Karpas-422 (cell line): ENCODE data around the gene TMEM138. TPM values are rescaled to one million over a fixed set of nuclear protein-coding genes. Genes with fewer than 3 reads are reported as not detected.

Experiments used
- DNase-seq: peaks from one replicate; pipeline ENCODE4 v3.0.0-alpha.2; 2015
- H2AFZ ChIP-seq: fragments of 200-600 bp; sonication (generic); 2 replicates; pipeline ENCODE4 v1.6.1; 2014; ENCODE audit warnings: antibody characterized with exemption, low read length, mixed read lengths
- H3K27ac ChIP-seq: fragments of 200-600 bp; sonication (generic); 2 replicates; pipeline ENCODE4 v1.5.1; 2014; ENCODE audit warnings: mild to moderate bottlenecking, low read length, moderate library complexity
- H3K27me3 ChIP-seq: fragments of 200-600 bp; sonication (generic); 2 replicates; pipeline ENCODE4 v1.6.1; 2014; ENCODE audit warnings: low read length, mixed read lengths
- H3K36me3 ChIP-seq: fragments of 200-600 bp; sonication (generic); 2 replicates; pipeline ENCODE4 v1.6.1; 2014; ENCODE audit warnings: low read length, mixed read lengths; ENCODE audit not compliant: insufficient read depth
- H3K4me1 ChIP-seq: fragments of 200-600 bp; sonication (generic); 2 replicates; pipeline ENCODE4 v1.6.1; 2014; ENCODE audit warnings: mild to moderate bottlenecking, low read length, mixed read lengths
- H3K4me2 ChIP-seq: fragments of 200-600 bp; sonication (generic); 2 replicates; pipeline ENCODE4 v1.6.1; 2014; ENCODE audit warnings: low read length, low read depth, mild to moderate bottlenecking; ENCODE audit not compliant: poor library complexity, severe bottlenecking
- H3K4me3 ChIP-seq: fragments of 200-600 bp; sonication (generic); 2 replicates; pipeline ENCODE4 v1.5.1; 2014; ENCODE audit warnings: mild to moderate bottlenecking, antibody characterized with exemption, low read length, mixed read lengths
- H3K79me2 ChIP-seq: fragments of 200-600 bp; sonication (generic); 2 replicates; pipeline ENCODE4 v1.6.1; 2014; ENCODE audit warnings: mild to moderate bottlenecking, low read length, mixed read lengths
- H3K9ac ChIP-seq: fragments of 200-600 bp; sonication (generic); 2 replicates; pipeline ENCODE4 v1.6.0; 2014; ENCODE audit warnings: low read length
- H3K9me2 ChIP-seq: fragments of 200-600 bp; sonication (generic), shearing (Covaris generic); replicated peaks from 2 replicates; pipeline ENCODE4 v1.6.0; 2014; ENCODE audit warnings: mild to moderate bottlenecking, low read length, moderate library complexity; ENCODE audit not compliant: insufficient read depth
- H3K9me3 ChIP-seq: fragments of 300-700, 200-600 bp; sonication (generic); 2 replicates; pipeline ENCODE4 v1.6.1; 2014; ENCODE audit warnings: low read length, mixed read lengths
- H4K20me1 ChIP-seq: fragments of 200-600 bp; sonication (generic); 2 replicates; pipeline ENCODE4 v1.6.1; 2014; ENCODE audit warnings: mild to moderate bottlenecking, antibody characterized with exemption, low read length, low read depth; ENCODE audit not compliant: insufficient read depth
- total RNA-seq: library from RNA; depleted of rRNA; stranded (reverse); fragments of >200 nt; shearing (Covaris generic); gene quantifications from 2 replicates; pipeline ENCODE4 v1.2.3, GENCODE V29; 2014; ENCODE audit warnings: low replicate concordance

TMEM138 gene
- total RNA-seq, 1 experiment from 2014 or later: 70.3 TPM

DNA sequence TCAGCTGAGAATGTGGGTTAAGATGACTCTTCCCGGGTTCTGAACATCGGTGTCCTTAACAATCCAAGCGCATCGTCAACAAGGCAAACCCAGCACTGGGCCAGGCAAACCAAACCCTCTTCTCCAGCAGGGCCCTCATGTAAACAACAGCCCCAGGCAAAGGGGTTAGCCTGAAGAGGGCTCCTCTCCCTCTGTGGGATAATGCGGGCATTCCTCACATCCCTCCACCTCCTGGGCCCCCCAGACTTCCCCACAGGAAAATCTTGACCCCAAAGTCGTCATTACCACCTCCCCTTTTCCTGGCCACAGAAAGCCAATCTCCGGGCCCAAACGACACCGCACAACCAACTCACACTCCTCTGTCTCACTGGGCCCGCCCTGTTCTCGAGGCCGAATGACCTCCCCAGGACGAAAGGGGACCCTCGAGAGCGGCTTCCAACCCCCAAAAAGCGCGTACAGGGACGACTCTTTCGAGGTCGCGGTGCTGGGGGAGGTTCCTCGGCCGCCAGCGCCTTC, 29.8 kb upstream of the TMEM138 start:
- DNase-seq: peak; percentile 59
- peak overlapping the region; percentile 94 for H3K9ac ChIP-seq
- no peaks in the 10 kb centered on the region for H3K9me3 ChIP-seq
- peak overlapping the region; percentile 53; the same call in 1 of the 2 replicates for H2AFZ ChIP-seq
- no peaks in the 10 kb centered on the region for H3K27me3 ChIP-seq
- peaks cover 72% of the 10 kb centered on the region for H3K79me2 ChIP-seq
- peak overlapping the region; percentile 41; the same call in 1 of the 2 replicates for H3K27ac ChIP-seq
- H3K9me2 ChIP-seq: no peaks in the 10 kb centered on the region
- H3K36me3 ChIP-seq: peaks cover 26% of the 10 kb centered on the region; the same call in 1 of the 2 replicates
- H3K4me3 ChIP-seq: peak overlapping the region; percentile 96
- H4K20me1 ChIP-seq: peaks cover 24% of the 10 kb centered on the region
- peak overlapping the region; percentile 99 for H3K4me2 ChIP-seq
- H3K4me1 ChIP-seq: peaks cover 45% of the 10 kb centered on the region

DNA sequence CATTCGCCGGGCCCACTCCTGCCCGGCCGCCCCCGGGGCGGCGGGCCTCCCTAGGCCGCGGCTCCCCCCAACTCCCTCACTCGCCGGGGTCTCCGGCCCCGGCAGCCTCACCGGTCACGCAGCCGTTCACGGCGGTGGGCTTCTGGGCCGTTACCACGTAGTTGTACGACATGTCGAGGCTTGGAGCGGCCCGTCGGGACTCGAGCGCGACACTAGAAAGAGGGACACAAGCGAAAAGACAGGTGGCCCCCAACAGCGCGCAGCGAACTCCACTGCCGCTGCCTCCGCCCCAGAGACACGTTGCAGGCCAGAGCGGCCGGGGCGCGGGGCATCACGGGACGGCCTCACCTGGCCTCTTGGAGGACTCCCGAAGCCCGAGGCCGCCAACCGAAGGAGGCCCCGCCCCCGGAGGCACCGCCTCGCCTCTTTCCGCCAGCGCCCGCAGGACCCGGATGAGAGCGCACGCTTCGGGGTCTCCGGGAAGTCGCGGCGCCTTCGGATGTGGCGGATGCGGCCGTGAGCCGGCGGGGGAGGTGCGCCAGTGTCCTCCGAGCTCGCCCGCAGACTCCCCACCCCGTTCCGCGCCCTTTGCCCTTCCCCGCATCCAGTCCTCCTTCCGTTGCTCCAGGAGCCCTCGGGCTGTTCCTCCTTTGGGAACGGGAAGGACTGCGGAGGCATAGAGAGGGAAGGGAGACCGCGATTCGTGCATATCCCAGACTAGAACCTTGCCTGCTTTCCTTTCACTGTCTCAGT, 29.2 kb upstream of the TMEM138 start, which contains the start of the genes DDB1 and TKFC:
Gene DDB1, minus strand, starts transcription at position 309 of the 753 bp plus-strand sequence. Its CDS starts 137 bp downstream, at position 172.
Gene TKFC, plus strand, starts transcription at position 432 of the 753 bp plus-strand sequence. CDS start 1,501 bp downstream, outside the sequence.
- H3K27ac ChIP-seq: peak within 1 kb of the TSS; percentile 72
- peaks cover 24% of the 10 kb centered on the region for H4K20me1 ChIP-seq
- H3K9ac ChIP-seq: peak within 1 kb of the TSS; percentile 94
- no peaks in the 10 kb centered on the region for H3K9me3 ChIP-seq
- peak; percentile 98 for DNase-seq
- peak within 1 kb of the TSS; percentile 96 for H3K4me3 ChIP-seq
- peak within 1 kb of the TSS; percentile 53; the same call in 1 of the 2 replicates for H2AFZ ChIP-seq
- H3K27me3 ChIP-seq: no peaks in the 10 kb centered on the region
- no peaks in the 10 kb centered on the region for H3K9me2 ChIP-seq
- H3K36me3 ChIP-seq: peaks cover 20% of the 10 kb centered on the region; the same call in 1 of the 2 replicates
- peaks cover 45% of the 10 kb centered on the region for H3K4me1 ChIP-seq
- peaks cover 66% of the 10 kb centered on the region for H3K79me2 ChIP-seq
- peak within 1 kb of the TSS; percentile 99 for H3K4me2 ChIP-seq

DNA sequence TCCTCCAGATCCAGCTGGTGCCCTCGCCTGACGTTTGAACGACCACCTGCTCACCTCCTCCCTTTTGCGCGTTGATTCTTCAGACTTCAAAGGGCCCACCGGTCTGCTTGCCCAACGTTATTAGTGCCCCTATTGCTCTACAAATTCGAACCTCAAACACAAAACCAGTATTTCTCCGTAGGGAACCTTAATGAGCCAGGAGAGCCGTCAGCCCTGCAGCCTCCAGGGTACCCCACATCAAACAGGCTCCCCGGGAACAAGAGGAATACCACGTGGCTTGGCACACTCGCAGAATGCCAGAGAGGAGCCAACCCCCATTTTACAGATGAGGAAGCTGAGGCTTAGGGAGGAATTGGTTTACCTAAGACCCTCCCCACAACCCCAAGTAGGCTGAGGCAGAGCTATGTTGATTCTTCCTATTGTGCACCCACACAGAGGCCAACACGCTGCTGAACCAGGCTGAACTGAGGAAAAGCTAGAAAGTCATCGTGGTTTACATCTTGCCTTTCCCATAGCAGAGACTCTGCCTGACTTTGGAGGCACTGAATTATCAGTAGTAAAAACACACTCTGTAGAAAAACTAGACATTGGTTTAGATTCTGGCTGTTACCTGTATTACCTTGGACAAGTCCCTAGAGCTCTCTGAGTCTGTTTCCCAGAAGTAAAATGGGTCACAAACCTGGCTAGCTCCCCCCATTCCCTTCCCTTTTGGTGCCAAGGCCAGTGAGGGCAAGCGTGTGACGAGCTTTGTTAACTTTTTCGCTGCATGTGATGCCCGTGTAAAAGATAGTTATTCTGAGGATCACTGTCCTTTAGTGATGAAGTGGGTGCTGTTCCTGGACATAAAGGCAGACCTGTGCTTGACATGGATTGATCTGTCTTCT, 28.4 kb upstream of the TMEM138 start:
- H3K36me3 ChIP-seq: peaks cover 16% of the 10 kb centered on the region
- H3K4me2 ChIP-seq: peak overlapping the region; percentile 90
- H3K9me3 ChIP-seq: no peaks in the 10 kb centered on the region
- H3K9me2 ChIP-seq: no peaks in the 10 kb centered on the region
- H3K9ac ChIP-seq: peak overlapping the region; percentile 94
- H3K27me3 ChIP-seq: no peaks in the 10 kb centered on the region
- H3K79me2 ChIP-seq: peaks cover 58% of the 10 kb centered on the region
- peak; percentile 60 for DNase-seq
- no peak overlapping the region for H2AFZ ChIP-seq
- peaks cover 45% of the 10 kb centered on the region for H3K4me1 ChIP-seq
- H4K20me1 ChIP-seq: peaks cover 21% of the 10 kb centered on the region
- peak overlapping the region; percentile 96 for H3K4me3 ChIP-seq
- peak overlapping the region; percentile 72 for H3K27ac ChIP-seq

GRCh38 chr11:61334434-61335354, 27.5 kb upstream of the TMEM138 start:
- Histone ChIP-seq H3K9me3 (no peaks in the 10 kb centered on the region), H3K79me2 (peaks cover 49% of the 10 kb centered on the region), H3K36me3 (peaks cover 8% of the 10 kb centered on the region), H3K9me2 (no peaks in the 10 kb centered on the region), H3K4me3 (peak overlapping the region; percentile 96; the same call in 1 of the 2 replicates), H4K20me1 (peaks cover 18% of the 10 kb centered on the region), H3K4me1 (peaks cover 45% of the 10 kb centered on the region), H2AFZ (no peak overlapping the region), H3K27me3 (no peaks in the 10 kb centered on the region), H3K27ac (peak overlapping the region; percentile 72; the same call in 1 of the 2 replicates), H3K4me2 (peak overlapping the region; percentile 90), H3K9ac (peak overlapping the region; percentile 94)
- DNase-seq: peak; percentile 41

DNA sequence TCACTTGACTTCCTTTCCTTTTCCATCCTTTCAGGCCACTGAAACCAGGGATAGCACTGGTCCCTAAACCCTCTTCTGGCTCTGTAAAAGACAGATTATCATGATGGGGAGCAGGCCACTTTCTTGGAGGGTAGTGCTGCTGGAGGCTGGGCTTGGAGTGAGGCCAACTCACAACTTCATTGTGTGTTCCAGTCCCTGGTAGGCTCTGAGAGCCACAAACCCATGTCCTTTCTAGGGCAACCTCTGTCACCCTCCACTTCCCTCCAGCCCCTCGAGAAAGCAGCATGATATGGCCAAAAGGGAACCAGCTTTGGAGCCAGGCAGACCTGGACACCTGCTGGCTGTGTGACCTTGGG, 26.8 kb upstream of the TMEM138 start:
- peak overlapping the region; percentile 72; the same call in 1 of the 2 replicates for H3K27ac ChIP-seq
- DNase-seq: peak; percentile 45
- peaks cover 1% of the 10 kb centered on the region for H3K36me3 ChIP-seq
- H3K9me3 ChIP-seq: no peaks in the 10 kb centered on the region
- H3K79me2 ChIP-seq: peaks cover 43% of the 10 kb centered on the region
- peaks cover 18% of the 10 kb centered on the region for H4K20me1 ChIP-seq
- H3K4me3 ChIP-seq: peak overlapping the region; percentile 6; the same call in 1 of the 2 replicates
- no peak overlapping the region for H2AFZ ChIP-seq
- no peaks in the 10 kb centered on the region for H3K27me3 ChIP-seq
- H3K9ac ChIP-seq: peak overlapping the region; percentile 94
- peaks cover 45% of the 10 kb centered on the region for H3K4me1 ChIP-seq
- no peaks in the 10 kb centered on the region for H3K9me2 ChIP-seq
- H3K4me2 ChIP-seq: peak overlapping the region; percentile 90

DNA sequence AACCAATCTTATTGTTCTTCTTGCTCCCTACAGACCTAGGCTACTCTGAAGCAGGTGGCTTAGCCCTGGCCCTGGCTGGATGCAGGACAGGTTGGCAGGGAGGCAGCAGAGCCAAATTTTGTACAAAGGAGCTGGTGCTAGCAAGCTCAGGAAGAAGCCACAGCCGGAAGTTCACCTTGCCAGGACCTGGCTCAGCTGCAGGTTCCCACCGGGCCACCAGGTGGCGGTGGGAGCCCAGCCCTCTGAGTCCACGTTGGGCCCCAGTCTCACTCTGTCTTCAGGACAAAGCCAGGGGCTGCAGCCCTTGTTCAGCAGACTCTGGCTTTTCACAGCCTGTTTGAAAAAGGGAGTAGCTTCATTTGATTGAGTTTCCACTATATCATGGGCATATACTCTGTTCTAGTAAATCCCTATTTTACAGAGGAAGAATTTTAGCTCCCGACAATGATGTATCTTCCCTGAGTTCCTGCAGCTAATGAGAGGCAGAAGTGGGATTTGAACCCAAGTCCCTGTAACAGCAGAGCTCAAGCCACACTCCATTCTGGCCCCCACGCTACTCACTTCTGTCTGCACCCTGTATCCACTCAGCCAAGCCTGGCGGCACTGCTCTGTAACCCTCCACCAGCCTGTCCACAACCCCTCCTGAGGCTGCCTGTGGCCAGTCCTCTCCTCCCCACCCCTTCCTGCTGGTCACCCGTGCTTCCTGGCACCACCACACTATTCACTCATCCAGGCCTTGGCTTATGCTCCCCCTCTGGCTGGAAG, 25.8 kb upstream of the TMEM138 start:
- Histone ChIP-seq H3K79me2 (peaks cover 32% of the 10 kb centered on the region), H3K4me1 (peaks cover 37% of the 10 kb centered on the region), H4K20me1 (peaks cover 12% of the 10 kb centered on the region), H3K9me2 (no peaks in the 10 kb centered on the region), H3K36me3 (no peaks in the 10 kb centered on the region; the same call in 1 of the 2 replicates), H3K9me3 (no peaks in the 10 kb centered on the region), H3K27me3 (no peaks in the 10 kb centered on the region), H3K4me3 (no peak overlapping the region), H2AFZ (no peak overlapping the region; the same call in 1 of the 2 replicates), H3K9ac (peak overlapping the region; percentile 53), H3K4me2 (peak overlapping the region; percentile 25), H3K27ac (no peak overlapping the region)
- peak; percentile 95 for DNase-seq
